Right kidney (tissue), 1 donor: ENCODE data around the gene EIPR1.
"Not testable (repeated sequence)": the region's sequence is repeated elsewhere in the genome, so short reads cannot be mapped to it uniquely, and the experiment has no call there.

Experiments
- DNase-seq: peaks from one replicate; pipeline ENCODE4 v3.0.0-alpha.2; 2016

Gene EIPR1

DNA sequence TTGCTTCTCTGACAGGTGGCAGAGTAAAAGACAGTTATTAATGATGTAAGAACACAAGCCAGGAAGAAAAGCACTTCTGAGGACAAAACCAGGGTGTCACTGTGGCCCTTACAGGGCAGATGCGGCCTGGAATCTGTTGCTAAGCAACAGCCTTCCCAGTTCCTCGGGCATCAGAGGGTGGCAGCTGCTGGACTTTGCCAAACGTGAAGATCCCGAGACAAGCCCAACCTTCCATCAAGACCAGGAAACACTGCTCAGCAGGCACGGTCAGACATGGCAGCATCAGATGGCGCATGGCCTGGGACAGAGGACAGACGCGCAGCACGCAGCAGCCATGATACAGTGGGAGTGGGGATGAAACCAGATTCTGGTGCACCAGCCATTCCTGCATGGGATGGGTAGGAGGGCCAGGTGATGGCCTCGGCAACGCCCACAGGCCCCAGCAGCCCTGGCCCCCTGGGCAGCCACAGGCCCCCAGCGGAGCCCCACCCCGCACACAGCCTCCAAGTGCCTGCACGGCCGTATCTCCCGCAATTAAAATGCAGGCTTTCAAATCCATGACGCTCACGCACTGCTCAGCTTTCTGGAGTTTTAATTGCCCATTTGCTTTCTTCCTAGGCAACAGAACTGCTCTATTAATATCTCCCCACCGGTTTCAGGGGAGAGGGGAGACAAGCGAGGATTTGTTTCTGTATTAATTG lies 89.0 kb downstream of the EIPR1 start:
- DNase-seq: no peak

DNA sequence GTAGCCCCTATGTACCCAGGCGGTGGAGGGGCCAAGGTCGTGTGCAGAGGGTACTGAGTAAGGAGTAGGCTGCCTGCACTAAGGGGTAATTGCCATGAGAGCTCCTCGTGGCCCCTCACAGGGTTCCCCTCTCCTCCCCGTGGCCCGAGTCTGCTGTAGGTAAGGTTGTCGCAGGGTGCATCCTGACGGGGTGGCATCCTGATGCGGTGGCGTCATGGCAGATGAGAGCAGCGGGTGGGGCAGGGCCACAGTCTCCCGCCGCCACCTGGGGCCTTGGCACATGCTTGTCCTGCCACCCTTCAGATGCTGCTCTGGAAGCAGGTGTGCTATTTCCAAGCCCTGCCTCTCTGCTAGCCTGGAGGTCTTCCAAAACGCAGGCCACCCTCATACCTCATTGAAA lies 89.7 kb downstream of the EIPR1 start:
- DNase-seq: no peak

DNA sequence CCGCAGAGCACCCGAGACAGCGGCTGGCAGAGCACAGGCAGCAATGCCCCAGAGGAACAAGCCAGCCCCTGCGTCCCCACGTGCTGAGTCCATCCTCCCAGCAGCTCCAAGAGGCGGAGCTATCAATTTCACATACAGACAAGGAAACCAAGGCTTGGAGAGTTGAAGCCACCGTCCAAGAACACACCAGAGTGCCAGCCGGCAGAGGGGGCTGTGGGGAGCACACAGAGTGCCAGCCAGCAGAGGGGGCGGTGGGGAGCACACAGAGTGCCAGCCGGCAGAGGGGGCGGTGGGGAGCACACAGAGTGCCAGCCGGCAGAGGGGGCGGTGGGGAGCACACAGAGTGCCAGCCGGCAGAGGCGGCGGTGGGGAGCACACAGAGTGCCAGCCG lies 91.0 kb downstream of the EIPR1 start:
- DNase-seq: not testable (repeated sequence)

DNA sequence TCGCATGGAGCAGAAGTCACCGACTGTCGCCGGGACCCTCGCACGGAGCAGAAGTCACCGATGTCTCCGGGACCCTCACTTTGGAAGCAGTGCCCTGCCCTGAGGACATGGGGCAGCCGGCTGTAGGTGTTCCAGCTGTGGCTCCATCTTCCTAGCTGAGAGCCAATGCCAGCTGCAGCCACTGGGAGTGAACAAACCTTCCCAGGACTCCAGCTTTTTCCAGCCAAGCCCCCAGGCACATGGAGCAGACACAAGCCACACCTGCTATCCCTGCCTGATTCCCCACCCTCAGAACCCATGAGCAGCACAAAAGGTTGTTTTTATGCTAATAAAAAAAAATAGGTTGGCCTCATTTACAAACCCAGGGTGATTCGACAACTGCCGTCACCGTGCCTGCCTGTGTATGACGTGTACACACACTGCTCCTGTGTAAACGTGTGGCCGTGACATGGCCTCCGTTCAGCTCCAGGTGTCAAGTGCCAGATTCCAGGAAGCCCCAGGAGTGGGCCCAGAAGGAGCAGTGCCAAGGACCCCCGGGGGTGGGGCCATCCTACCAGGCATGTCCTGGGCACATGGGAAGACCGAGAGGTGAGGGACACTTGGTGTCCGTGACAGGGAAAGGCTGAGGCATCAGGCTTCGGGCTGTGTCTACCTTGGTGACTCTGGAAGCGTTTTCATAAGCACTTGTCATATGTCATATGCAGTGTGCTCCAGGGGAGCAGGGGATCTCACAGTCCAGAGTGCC lies 91.5 kb downstream of the EIPR1 start:
- DNase-seq: no peak

DNA sequence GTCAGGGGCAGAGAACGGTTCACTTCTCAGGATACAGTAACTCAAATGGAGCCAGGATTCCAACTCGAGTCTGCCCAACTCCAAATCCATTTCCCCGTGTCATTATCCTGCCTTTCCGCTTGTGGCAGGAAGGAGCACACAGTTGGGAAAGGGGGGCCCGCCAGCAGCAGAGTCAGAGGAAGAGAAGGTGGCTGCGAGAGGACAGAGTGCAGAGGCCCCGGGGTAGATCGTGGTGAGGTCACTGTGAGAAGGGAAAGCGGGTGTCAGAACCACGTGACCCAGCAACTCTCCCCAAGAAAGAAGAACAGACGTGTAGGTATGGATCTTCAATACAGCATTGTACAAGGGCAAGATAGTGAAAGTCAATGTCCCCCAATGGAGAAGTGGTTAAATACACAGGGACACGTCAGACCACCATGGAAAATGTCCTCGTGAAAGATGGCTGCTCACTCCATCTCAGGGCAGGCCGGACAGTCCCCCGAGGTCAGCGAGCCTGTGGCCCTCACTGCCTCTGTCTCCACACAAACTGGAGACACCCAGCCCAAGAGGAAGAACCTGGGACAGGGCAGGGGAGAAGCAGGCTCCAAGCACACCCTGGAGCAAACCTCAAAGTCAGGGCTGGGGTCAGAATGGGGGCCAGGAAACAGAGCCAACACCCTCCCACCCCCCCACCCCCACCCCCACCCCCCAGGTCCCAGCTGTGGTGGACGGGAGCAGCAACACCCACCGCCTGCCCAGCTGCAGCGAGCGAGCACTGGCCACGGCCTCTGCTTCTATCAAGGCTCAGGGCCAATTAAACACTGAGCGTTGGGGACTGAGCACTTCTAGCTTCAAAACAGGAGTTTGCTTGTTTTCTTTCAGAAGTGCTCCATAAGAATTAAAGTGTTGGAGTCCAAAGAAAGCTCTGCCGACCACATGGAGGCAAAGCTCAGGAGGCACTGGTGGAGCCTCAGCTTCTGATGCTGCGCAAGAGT lies 92.7 kb downstream of the EIPR1 start:
- DNase-seq: no peak

DNA sequence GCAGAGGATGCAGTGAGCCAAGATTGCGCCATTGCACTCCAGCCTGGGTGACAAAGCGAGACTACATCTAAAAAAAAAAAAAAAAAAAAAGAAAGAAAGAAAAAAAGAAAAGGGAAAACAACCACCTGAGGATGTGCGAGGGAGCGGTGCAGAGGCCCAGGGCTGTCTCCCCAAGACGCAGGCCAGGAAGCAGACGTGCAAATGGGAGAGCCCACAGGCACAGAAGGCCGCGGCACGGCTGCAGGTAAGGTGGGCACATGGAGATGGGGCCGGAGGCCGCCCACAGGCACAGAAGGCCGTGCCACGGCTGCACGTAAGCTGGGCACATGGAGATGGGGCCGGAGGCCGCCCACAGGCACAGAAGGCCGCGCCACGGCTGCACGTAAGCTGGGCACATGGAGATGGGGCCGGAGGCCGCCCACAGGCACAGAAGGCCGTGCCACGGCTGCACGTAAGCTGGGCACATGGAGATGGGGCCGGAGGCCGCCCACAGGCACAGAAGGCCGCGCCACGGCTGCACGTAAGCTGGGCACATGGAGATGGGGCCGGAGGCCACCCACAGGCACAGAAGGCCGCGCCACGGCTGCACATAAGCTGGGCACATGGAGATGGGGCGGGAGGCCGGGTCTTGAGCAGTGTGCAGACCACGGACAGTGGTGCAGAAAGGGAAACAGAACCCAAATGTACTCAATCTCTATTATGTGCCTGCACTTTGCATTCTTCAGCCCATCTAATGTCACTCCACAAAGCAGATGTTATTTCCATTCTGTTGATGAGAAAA lies 93.6 kb downstream of the EIPR1 start:
- not testable (repeated sequence) for DNase-seq

DNA sequence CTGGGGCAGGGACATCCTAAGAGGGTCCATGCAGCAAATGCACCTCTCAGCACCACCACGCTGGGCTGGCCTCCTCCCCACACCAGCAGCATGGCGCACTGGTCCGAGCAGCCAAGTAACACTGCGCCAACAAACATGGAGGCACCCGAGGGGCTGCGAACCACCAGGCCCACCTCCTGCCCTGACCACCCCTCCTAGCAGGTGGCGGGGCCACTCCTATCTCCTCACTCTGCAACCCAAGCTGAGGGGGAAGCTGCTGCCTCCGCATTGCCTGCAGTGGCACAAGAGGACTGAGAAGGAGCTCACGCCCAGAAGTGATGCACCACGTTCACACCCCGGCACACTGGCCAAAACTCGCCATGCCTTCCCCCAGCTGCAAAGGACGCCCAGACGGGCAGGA lies 94.4 kb downstream of the EIPR1 start:
- no peak for DNase-seq

DNA sequence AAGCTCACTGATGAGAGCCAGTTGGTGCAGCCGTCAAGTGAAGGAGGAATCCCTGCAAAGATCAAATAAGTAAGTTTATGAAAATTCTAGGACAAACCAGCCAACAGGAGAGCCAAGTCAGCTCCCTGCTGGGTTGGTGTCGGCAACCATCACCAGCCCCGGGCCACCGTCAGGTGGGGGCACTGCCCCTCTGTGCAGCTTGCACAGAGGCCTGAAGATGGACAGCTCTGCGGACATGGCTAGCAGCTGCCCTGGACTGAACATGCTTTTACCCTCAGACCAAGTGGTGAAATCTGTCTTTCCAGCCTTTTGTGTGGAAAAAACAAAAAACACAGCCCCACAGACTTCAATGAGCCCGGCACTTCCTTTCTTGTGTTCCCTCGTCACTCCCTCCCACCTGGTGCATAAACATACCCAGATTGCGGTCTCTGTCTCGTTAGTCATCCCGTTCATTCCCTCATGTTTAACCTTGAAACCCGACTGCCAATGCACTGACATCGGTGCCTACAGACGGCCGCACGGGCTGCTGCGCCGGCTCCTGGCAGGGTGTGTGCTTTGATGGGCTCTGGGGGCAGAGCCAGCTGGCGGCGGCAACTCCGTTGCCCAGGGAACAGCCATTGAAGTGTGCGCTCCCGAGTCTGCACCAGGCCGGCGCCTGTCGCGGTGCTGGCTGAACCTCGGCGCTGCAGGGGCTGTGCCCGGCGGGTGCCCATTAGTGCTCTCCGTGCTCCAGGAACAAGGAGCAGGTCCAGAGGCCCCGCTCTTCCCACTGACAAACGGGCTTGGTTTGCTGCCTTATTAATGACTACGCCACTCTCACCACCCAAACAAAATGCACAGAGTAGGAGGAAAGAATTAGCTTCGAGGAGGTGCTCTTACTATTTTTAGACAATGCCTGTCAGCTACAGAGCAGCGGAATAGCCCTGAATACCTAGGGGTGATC lies 95.3 kb downstream of the EIPR1 start:
- peak; percentile 69 for DNase-seq

DNA sequence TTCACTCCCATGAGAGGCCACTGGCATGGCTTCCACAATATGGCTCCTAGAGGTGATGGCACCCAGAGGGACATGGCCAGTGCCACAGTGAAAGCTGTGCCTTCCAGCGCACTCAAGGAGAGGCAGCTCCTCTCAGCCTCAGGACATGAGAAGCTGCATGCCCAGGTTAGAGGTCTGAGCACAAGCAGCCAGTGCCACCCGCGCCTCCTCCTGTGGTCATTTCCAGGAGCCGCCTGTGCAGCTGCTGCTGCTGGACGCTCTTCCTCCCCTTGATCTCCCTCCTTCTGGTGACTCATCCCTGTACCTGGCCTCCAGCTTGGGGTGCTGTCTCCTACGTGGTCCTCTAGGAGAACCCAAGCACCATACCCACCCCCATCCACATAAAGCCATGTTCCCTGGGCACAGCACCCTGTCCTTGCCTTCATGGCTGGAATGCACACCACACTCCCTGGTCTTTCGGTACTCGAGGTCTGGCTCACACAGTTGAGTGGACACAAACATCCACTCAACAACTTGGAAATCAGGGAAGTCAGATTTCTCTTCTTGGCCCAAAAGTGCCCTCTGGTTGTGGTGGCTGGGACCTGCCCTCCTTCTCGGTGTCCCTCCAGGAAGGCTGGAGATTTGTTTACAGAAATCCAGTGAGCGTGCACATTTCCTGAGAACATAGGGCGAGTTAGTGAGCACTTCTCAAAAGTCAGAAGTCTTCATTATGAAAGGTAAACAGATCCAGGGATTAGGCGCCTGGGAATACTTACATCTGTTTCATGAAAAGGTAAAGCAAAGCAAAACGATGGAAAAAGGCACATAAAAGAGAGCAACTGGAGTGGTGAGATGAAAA lies 96.7 kb downstream of the EIPR1 start:
- no peak for DNase-seq

DNA sequence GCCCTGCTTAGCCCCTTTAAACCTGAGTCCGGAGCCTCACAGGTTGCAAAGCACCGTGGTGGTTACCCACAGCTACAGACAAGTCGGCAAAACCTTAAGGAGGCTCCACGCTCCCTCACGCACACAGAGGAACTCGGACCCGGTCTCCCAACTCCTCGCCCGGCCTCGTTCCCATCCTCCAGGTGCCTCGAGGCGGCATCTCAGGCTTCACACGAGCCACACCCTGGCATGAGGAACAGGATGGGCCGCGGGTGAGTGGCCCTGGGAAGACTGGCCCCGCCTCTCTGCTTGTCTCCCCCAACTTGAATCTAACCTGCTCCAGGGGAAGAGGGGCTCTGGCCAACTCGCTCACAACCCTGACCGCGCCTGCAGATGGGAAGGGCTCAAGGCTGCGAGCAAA lies 97.4 kb downstream of the EIPR1 start:
- no peak for DNase-seq

DNA sequence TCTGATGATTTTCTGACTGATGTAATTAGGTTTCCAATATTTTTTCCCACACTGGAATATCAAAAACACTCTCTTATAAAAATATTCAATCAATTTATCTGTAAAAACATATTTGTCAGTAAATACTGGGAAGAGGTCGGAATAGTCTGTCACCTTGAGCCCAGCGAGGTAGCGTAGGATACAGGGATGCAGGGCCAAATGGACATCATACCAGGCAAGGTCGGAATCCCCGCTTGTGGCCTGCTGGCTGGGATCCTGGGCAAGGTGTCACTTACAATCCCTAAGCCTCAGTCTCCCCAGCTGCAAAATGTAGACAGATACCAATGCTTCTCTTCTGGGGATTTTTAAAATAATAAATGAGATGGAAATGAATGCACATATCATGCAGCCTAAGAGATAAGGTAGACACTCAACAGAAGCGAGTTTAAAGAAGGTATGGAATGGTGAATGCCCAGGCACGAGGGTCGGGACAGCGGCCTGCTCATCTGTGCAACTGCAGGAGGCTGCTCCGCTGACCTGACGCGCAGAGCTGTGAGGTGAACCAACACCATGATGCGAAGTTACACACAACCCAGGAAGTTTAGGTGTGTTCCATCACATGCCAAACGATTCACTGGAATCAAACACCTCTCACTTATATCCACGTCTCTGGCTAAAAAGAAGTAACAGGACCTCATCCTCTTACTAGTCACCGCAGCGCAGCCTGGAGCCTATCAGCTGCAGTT lies 98.2 kb downstream of the EIPR1 start:
- no peak for DNase-seq

DNA sequence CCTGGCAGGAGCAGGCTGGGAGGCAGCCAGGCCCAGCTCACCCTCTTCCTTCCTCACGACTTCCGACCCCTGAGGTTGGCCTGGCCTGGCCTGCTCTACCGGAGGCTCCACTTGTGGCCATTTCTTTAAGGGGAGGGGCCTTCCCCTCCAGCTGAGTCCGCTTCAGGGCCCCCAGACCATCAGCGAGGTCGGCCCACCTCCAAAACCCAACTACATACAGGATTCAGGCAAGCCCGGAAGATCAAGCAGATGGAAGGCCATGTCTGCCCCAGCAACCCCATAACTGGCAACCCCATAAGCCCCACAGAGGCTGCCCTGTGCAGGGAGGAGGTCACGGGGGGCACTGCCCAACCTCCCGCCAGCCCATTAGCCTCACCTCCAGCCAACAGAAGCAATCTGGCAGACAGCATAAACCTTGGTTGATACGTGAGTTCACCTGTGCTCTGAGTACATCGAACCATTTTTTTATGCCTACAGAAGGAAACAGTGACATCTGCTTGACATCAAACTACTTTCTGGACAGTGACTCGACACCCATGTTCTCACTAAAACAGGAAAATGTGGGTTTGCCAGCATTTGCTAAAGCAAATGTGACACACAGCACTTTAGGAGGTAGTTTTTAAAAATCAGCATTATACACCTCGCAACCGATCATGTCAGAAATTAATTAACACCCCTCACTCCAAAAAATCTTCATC lies 98.9 kb downstream of the EIPR1 start:
- DNase-seq: no peak

DNA sequence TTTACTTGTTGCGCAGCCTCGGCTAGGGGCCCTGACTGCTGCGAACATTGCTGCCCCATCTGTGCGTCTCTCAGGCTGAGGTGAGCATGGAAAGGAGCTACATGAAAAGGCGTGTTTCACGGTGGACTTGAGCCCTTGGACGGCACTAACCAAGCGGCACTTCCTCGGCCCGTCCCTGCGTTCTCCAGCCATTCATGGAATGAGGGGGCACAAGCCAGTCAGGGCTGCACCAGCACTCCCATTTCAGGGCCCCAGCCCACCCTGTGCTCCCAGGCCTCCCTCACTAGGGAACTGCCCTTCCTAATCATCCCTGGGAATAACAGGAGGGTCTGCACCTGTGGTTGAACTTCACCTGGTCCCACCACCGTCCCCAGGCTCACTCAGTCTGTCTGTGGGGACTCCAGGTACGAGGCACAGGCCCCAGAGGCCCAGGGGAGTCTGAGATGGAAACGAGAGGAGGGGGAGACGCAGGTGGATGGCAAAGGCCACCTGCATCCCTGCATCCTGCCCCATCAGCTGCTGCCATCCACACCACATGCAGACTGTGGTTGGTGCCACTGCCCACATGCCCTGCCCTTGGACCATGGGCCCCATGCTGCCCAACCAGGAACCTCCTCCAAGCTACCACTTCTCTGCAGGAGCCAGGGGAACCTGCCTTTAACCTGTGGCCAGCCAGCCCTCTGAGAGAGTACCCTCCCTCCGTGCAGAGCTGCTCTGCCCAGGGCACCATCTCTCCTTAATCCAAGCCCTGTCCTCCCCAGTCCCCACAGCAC lies 99.7 kb downstream of the EIPR1 start:
- no peak for DNase-seq

DNA sequence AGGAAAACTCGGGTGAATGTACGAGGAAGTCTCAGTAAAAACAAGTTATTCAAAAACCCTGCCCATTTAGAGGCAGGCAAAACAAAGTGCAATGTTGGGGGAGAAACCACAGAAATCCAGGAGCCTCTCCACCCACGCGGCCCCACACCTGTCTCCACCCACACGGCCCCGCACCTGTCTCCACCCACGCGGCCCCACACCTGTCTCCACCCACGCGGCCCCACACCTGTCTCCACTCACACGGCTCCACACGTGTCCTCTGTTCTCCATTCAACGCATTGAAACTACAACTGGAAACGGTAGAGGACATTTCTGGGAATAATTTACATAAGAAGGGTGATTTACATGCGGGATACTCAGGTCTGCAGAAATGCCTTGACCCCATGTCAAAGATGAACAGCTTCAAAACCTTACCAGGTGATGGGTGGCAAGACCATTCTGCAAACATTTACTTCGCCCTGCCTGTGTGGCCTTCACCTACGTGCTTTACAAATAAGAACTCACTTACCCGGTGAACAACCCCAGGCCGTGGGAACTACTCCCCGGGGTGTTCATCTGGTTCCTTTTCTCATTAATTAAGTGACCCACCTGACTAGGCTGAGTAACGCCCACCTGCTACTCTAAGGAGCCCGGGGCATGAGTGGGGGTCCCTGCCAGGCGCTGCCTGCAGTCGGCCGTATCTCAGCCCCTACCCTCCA lies 100.4 kb downstream of the EIPR1 start:
- DNase-seq: no peak

DNA sequence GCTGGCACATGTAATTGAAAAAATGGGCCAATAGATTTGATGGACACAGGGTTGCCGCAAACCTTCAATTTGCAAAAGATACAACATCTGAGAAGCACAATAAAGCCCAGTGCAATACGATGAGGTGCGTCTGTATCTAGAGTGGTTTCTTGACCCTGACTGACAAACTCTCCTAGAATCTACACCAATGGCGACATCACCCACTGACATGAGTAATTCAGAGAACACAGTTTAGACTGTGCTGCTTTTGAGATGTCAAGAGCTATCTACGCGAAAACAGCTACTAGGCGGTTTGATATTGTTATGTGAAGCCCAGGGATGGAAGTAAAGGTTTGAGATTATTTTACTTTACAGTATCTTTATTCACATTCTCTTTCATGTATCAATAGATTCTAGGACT lies 104.9 kb downstream of the EIPR1 start:
- DNase-seq: no peak

DNA sequence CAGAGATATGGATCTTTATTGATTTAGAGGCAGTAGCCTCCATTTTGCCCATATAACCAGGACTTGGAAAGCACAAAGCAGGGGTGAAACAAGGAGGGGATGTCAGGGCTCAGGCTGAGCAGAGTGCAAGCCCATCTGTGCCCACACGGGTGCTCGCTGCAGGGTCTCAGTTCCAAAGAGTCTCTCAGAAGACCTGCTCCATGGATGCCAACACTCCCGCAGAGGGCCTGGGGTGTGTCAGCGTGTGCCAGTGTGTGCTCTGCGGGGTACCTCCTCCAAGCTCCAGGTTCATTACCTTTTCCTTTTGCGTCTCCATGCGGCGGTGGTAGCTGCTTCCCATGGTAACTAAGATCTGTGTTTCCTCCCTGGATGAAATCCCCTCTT lies 107.5 kb downstream of the EIPR1 start:
- no peak for DNase-seq

DNA sequence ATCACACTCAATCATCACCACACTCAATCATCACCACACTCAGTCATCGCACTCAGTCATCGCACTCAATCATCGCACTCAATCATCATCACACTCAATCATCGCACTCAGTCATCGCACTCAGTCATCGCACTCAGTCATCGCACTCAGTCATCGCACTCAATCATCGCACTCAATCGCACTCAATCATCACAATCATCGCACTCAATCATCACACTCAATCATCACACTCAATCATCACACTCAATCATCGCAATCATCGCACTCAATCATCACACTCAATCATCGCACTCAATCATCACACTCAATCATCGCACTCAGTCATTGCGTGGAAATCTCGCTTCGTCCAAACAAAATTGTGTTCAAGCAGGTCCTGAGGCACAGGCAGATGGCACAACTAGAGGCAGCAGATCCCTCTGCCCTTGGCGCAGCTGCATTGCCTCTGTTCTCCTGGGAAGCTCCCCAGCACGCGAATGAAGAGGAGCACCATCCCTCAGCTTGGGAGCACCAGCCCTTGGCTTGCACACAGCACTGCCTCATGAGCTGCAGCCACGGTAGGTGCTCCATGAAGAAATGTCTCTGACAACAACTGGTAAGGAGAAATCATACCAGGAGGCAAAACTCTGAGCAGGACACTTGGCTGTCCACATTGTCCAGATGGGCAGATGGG lies 108.1 kb downstream of the EIPR1 start:
- no peak for DNase-seq
